Left ventricle myocardium inferior (tissue), 1 donor: ENCODE data around the gene HOOK2. TPM values are rescaled to one million over a fixed set of nuclear protein-coding genes. Genes with fewer than 3 reads are reported as not detected.
A peak's percentile ranks its signal among the peaks of the same experiment; 100 is the strongest.

ENCODE experiments used
- DNase-seq: peaks from one replicate; pipeline ENCODE4 v3.0.0-alpha.2; 2020
- H3K27ac ChIP-seq: fragments of 200-600 bp; replicated peaks from 2 replicates; pipeline ENCODE4 v1.8.0; 2021
- H3K27me3 ChIP-seq: fragments of 200-600 bp; 2 replicates; pipeline ENCODE4 v1.8.0; 2021; ENCODE audit warnings: low read depth
- H3K36me3 ChIP-seq: fragments of 200-600 bp; 2 replicates; pipeline ENCODE4 v1.8.0; 2021
- H3K4me1 ChIP-seq: fragments of 200-600 bp; 2 replicates; pipeline ENCODE4 v1.8.0; 2021
- H3K4me3 ChIP-seq: fragments of 200-600 bp; 2 replicates; pipeline ENCODE4 v1.8.0; 2021; ENCODE audit warnings: mild to moderate bottlenecking, moderate library complexity
- H3K9me3 ChIP-seq: fragments of 200-600 bp; replicated peaks from 2 replicates; pipeline ENCODE4 v1.8.0; 2021
- intact Hi-C: fragments of 100-400 bp; cut with micrococcal nuclease; formaldehyde crosslinking; loops from one replicate; pipeline ENCODE4 v1.11.0; 2022
- total RNA-seq: library from RNA; stranded (reverse); fragmentation: NEBNext Ultra II Directional; extraction: Animal tissue kit (Norgen Biotek cat#: 25700); gene quantifications from one replicate; pipeline ENCODE4 v1.2.1, GENCODE V29; 2021
- TF ChIP-seq, protein P1 (sequence below): fragments of 200-600 bp; IDR thresholded peaks from 2 replicates; pipeline ENCODE4 v1.8.0; 2021; ENCODE audit warnings: antibody characterized with exemption, mild to moderate bottlenecking, borderline replicate concordance
- donor health status: DM: no; HTN: yes; CAD: no; lungs with severe emphysema.

Gene HOOK2
- total RNA-seq, 1 donor from 2014 or later, result 66.3 TPM

GRCh38 chr19:12796146-12797071 is 21.1 kb upstream of the HOOK2 start:
- H3K4me3 ChIP-seq, result peak overlapping the region; percentile 20
- intact Hi-C loops, result no loop called here
- H3K9me3 ChIP-seq, result no peaks in the 10 kb centered on the region

GRCh38 chr19:12794971-12795381 is 19.6 kb upstream of the HOOK2 start:
- TF ChIP-seq, protein P1, sequence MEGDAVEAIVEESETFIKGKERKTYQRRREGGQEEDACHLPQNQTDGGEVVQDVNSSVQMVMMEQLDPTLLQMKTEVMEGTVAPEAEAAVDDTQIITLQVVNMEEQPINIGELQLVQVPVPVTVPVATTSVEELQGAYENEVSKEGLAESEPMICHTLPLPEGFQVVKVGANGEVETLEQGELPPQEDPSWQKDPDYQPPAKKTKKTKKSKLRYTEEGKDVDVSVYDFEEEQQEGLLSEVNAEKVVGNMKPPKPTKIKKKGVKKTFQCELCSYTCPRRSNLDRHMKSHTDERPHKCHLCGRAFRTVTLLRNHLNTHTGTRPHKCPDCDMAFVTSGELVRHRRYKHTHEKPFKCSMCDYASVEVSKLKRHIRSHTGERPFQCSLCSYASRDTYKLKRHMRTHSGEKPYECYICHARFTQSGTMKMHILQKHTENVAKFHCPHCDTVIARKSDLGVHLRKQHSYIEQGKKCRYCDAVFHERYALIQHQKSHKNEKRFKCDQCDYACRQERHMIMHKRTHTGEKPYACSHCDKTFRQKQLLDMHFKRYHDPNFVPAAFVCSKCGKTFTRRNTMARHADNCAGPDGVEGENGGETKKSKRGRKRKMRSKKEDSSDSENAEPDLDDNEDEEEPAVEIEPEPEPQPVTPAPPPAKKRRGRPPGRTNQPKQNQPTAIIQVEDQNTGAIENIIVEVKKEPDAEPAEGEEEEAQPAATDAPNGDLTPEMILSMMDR, result no peak
- H3K27me3 ChIP-seq, result no peaks in the 10 kb centered on the region
- no peak overlapping the region for H3K4me3 ChIP-seq
- peaks cover 32% of the 10 kb centered on the region for H3K36me3 ChIP-seq
- DNase-seq, result no peak
- H3K9me3 ChIP-seq, result no peaks in the 10 kb centered on the region
- intact Hi-C loops, result no loop called here
- H3K4me1 ChIP-seq, result peaks cover 57% of the 10 kb centered on the region
- peak overlapping the region; percentile 96 for H3K27ac ChIP-seq

More at GRCh38 chr19:12796146-12797071, 21.1 kb upstream of the HOOK2 start:
- no peaks in the 10 kb centered on the region for H3K27me3 ChIP-seq
- peaks cover 38% of the 10 kb centered on the region for H3K36me3 ChIP-seq
- DNase-seq, result peak; percentile 59
- peaks cover 60% of the 10 kb centered on the region for H3K4me1 ChIP-seq
- peak overlapping the region; percentile 96 for H3K27ac ChIP-seq
- TF ChIP-seq, protein P1, result peak; percentile 97

DNA sequence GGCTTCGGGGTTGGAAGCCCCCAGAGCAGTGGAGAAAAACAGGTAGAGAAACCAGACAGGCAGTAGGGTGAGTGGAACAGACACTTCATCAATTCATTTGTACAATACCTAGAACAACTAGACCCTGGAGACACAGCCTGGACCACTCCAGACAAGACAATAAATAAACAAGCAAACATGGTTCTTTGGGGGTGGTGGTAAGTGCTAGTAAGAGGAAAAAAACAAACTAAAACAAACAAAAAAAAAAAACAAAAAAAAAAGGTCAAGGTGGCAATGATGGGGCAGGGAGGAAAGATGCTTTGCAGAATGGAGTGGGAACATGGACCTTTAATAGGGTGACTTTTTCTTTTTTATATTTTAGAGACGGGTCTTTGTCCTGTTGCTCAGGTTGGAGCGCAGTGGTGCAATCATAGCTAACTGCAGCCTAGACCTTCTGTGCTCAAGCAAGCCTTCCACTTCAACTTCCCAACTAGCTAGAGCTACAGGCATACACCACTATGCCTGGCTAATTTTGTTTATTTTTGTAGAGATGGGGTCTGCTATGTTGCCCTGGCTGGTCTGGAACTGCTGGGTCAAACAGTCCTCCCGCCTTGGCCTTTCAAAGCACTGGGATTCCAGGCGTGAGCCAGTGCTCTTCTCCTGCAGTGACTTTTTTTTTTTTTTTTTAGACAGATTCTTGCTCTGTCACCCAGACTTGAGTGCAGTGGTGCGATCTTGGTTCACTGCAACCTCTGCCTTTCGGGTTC is 19.0 kb upstream of the HOOK2 start:
- Histone ChIP-seq H3K4me3 (peak overlapping the region; percentile 76), H3K27me3 (no peaks in the 10 kb centered on the region), H3K27ac (peak overlapping the region; percentile 96), H3K9me3 (no peaks in the 10 kb centered on the region), H3K36me3 (peaks cover 26% of the 10 kb centered on the region), H3K4me1 (peaks cover 56% of the 10 kb centered on the region)
- intact Hi-C loops, result no loop called here
- no peak for DNase-seq
- TF ChIP-seq, protein P1, result no peak

- peak overlapping the region; percentile 76 for H3K4me3 ChIP-seq
- TF ChIP-seq, protein P1, result no peak
- H3K27ac ChIP-seq, result peak overlapping the region; percentile 96
- peaks cover 65% of the 10 kb centered on the region for H3K4me1 ChIP-seq
- no peaks in the 10 kb centered on the region for H3K27me3 ChIP-seq
- peak; percentile 93 for DNase-seq
- peaks cover 18% of the 10 kb centered on the region for H3K36me3 ChIP-seq
- no peaks in the 10 kb centered on the region for H3K9me3 ChIP-seq
- intact Hi-C loops, result no loop called here
Measured at GRCh38 chr19:12793290-12794195, 18.2 kb upstream of the HOOK2 start.

GRCh38 chr19:12792853-12793289 is 17.5 kb upstream of the HOOK2 start:
- Histone ChIP-seq H3K27me3 (no peaks in the 10 kb centered on the region), H3K9me3 (no peaks in the 10 kb centered on the region), H3K27ac (peak overlapping the region; percentile 96), H3K4me1 (peaks cover 71% of the 10 kb centered on the region), H3K4me3 (peak overlapping the region; percentile 76), H3K36me3 (peaks cover 11% of the 10 kb centered on the region)
- TF ChIP-seq, protein P1, result no peak
- intact Hi-C loops, result no loop called here
- DNase-seq, result no peak
